Fibroblast of gingiva (primary cell): ENCODE results near the gene CDH4.

ENCODE experiments used
- DNase-seq: peaks from one replicate; pipeline ENCODE4 v3.0.0-alpha.2; 2011; ENCODE audit warnings: low read depth

The CDH4 gene

DNA sequence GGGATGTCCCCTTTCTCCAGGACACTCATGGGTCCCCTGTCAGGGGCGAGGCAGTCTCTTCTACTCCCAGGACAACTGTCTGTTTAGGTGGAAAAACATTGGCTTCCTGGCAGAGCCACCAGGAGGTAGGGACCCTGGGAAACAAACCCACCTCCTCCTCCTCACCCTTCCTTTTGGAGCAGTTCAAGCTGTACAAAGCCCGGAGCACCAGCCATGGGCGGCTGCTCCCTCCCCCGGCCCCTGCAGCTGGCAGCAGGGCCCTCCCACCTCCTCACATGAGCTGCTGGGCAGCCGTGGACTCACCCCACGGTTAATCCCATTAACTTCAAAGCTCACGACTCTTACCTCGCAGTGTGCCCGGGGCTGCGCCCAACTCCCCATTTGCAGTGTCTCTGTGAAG lies 48.6 kb downstream of the CDH4 start:
- no peak for DNase-seq

- DNase-seq: no peak
Measured at GRCh38 chr20:61301711-61302525, 49.9 kb downstream of the CDH4 start.

- no peak for DNase-seq
Measured at GRCh38 chr20:61303217-61303616, 51.2 kb downstream of the CDH4 start.

- DNase-seq: no peak
Measured at GRCh38 chr20:61303675-61304074, 51.6 kb downstream of the CDH4 start.

- DNase-seq: no peak
Measured at GRCh38 chr20:61304750-61305149, 52.7 kb downstream of the CDH4 start.

DNA sequence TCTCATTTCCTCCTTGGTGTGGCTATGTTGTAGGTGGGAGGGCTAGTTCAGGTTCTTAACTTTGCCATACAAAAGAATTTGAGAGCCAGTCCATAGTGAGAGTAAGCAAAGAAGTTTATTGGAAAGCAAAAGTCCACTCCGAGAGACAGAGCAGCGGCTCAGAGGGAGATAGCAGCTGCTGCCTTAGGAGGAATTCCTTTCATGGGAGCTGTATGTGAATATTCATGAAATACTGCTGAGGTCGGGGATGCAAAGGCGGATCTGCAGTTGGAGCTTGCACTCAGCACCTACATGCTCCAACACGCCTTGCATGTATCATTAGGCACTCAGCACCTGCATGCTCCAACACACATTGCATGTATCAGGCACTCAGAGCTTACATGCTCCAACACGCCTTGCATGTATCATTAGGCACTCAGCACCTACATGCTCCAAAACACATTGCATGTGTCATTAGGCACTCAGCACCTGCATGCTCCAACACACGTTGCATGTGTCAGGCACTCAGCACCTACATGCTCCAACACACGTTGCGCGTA lies 54.9 kb downstream of the CDH4 start:
- no peak for DNase-seq

- no peak for DNase-seq
Measured at GRCh38 chr20:61307686-61308476, 55.8 kb downstream of the CDH4 start.

- DNase-seq: no peak
Measured at GRCh38 chr20:61308477-61308774, 56.4 kb downstream of the CDH4 start.

- no peak for DNase-seq
Measured at GRCh38 chr20:61310954-61311353, 58.9 kb downstream of the CDH4 start.

GRCh38 chr20:61311656-61312387 lies 59.8 kb downstream of the CDH4 start:
- DNase-seq: no peak

DNA sequence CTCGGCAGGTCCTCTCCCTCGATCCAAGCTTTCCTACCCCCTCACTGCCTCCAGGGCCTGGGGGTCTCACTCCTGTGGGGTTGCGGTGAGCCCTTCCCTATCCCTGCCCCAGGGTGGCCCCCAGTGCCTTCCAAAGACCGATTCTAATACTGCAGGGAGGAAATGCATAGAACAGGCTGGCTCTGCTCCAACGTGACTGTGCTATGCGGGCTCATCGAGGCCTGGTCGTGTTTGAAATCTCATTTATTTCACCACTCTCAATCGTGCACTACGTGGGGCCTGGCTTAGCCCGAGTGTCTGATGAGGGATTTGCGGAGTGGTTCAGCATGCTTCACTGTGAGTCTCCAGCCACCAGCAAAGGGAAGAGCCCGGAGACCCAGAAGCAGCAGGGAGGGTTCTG lies 60.9 kb downstream of the CDH4 start:
- DNase-seq: no peak

DNA sequence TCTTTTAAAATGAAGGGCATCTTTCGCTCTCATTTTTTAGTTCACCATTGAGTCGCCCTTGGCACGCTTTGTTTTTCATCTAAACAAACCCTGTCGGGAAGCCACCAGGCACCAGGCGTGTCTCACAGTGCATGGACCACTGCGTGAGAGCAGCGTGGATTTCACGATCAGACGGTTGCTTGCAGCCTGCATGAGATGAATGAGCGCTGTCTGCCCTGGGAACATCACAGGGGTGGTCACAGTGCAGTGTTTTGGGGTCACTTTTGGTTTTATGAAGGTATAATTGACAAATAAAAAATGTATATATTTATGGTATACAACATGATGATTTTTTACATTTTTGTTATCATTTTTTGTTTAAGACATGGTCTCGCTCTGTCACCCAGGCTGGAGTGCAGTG lies 61.3 kb downstream of the CDH4 start:
- DNase-seq: no peak

- DNase-seq: no peak
Measured at GRCh38 chr20:61314326-61315010, 62.4 kb downstream of the CDH4 start.

GRCh38 chr20:61315319-61315718 lies 63.3 kb downstream of the CDH4 start:
- no peak for DNase-seq

GRCh38 chr20:61316346-61316745 lies 64.3 kb downstream of the CDH4 start:
- DNase-seq: no peak

- no peak for DNase-seq
Measured at GRCh38 chr20:61317966-61318530, 66.0 kb downstream of the CDH4 start.

DNA sequence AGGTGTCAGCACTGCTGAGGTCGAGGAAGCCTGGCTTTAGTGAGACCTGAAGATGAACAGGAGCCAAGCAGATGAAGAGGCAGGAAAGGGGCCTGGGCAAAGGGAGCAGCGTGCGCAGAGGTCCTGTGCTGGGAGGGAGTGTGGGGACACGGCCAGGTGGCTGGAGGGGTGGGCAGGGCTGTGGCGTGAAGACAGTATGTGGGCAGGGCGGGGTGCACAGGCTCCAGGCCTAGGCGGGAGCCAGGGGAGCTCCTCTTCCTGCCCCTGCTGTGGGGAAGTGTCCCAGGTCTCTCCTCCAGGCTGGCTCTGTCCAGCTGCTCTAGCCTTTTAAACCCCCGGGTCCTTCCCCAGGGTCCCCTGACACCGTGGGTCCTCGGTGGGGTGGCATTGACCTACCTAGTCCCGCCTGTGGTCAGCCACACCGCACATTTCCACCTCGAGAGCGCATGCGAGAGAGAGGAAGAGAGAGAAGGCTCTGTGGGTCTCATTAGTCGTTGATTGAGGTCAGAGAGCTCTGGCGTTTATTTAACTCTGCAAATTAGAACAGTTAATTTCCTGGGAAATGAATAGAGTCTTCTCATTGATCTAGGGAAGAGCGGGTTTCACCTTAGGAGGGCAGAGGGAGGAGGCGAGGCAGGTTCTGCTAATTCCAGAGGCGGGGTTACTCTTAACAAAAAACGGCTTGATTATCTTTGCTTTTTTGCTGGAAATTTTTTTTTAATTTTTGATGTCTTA lies 68.8 kb downstream of the CDH4 start:
- DNase-seq: no peak

DNA sequence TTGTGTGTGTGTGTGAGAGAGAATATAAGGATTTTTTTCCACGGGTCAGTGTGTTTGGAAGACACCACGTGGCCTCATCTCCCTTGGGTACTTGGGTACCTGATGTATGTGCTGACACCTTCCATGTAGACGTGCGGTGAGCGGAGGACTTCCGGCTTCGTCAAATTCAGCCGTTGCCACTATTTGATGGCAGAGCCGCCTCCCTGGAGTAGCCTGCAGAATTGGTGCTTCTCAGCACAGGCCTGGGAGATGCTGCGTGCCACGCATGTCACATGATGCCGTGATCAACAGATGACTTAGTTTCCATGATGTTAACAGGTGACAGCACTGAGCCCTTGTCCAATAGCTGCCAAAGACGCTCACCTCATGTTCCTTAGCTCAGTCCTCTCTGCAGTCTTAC lies 69.4 kb downstream of the CDH4 start:
- no peak for DNase-seq

- no peak for DNase-seq
Measured at GRCh38 chr20:61322151-61322865, 70.2 kb downstream of the CDH4 start.

DNA sequence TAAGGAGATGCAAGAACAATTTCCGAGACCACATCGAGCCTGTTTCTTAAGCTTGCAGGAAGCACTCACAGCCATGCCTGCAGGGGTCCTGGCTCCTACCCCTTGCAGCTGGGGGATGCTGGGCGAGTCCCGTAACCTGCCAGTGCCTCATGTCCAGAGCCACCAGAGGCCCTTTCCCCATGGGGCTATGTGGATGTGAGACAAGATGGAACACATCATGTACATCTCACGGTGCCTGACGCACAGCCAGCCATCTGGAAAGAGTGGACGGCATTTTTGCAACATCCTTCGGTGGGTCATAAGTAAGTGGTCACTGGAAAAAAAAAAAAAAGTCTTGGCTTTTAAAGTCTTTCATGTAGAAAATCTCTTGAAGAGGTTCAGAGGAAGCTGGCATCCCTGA lies 72.8 kb downstream of the CDH4 start:
- no peak for DNase-seq
